HepG2 (cell line): ENCODE measurements around the gene CHPF. TPM values are rescaled to one million over a fixed set of nuclear protein-coding genes. Genes with fewer than 3 reads are reported as not detected.

Experiments used
- ESRRA ChIP-seq: sonication (generic); formaldehyde crosslinking; IDR thresholded peaks from 2 replicates; pipeline ENCODE4 v1.5.1; 2020; ENCODE audit warnings: mild to moderate bottlenecking, low read depth, missing genetic modification reagents
- JDP2 ChIP-seq: sonication (generic); formaldehyde crosslinking; IDR thresholded peaks from 2 replicates; pipeline ENCODE4 v1.8.1; 2022; ENCODE audit warnings: missing genetic modification reagents, borderline replicate concordance
- MNT ChIP-seq: fragments of 450-650 bp; IDR thresholded peaks from 2 replicates; pipeline ENCODE4 v1.6.1; 2016
- MXD1 ChIP-seq: sonication (generic); formaldehyde crosslinking; IDR thresholded peaks from 2 replicates; pipeline ENCODE4 v1.4.0; 2020; ENCODE audit warnings: mild to moderate bottlenecking, missing genetic modification reagents
- SP1 ChIP-seq, 2 experiments: fragments of 450-650 bp in 1 of 2; sonication (generic) in 1 of 2; formaldehyde crosslinking in 1 of 2; IDR thresholded peaks; 2 replicates each; pipeline versions ENCODE4 v1.4.0 to v1.6.1; 2016 to 2020; ENCODE audit warnings: missing genetic modification reagents in 1 of 2
- ZNF264 ChIP-seq: sonication (generic); formaldehyde crosslinking; IDR thresholded peaks from 2 replicates; pipeline ENCODE4 v1.4.0; 2020; ENCODE audit warnings: missing genetic modification reagents
- ZNF687 ChIP-seq: sonication (generic); formaldehyde crosslinking; IDR thresholded peaks from 2 replicates; pipeline ENCODE4 v1.5.1; 2020; ENCODE audit warnings: mild to moderate bottlenecking, missing genetic modification reagents, moderate library complexity
- ZNF691 ChIP-seq: sonication (generic); formaldehyde crosslinking; IDR thresholded peaks from 2 replicates; pipeline ENCODE4 v1.4.0; 2020; ENCODE audit warnings: missing genetic modification reagents, low read depth, mild to moderate bottlenecking, borderline replicate concordance
- ZNF780A ChIP-seq: sonication (generic); formaldehyde crosslinking; IDR thresholded peaks from 2 replicates; pipeline ENCODE4 v1.8.0; 2022; ENCODE audit warnings: mild to moderate bottlenecking, missing genetic modification reagents, moderate library complexity
- polyA plus RNA-seq, 8 experiments: library from polyadenylated mRNA; depleted of rRNA in 3 of 8; stranded (reverse) in 7 of 8; unstranded in 1 of 8; fragments of >200 nt; fragmentation: Illumina TruSeq in 4 of 8; extraction: Trizol in 4 of 8; gene quantifications; 2 replicates each; pipeline versions ENCODE4 v1.2.1 to v1.2.3, GENCODE V29; 2011 to 2016; ENCODE audit warnings: low read depth in 4 of 8, missing spikeins in 1 of 8, mixed read lengths in 1 of 8; ENCODE audit not compliant: insufficient read depth in 1 of 8
- total RNA-seq, 5 experiments: library from RNA; depleted of rRNA; stranded (reverse); fragments of >200 nt; fragmentation: Illumina TruSeq; extraction: Trizol; gene quantifications; 2 replicates each; pipeline ENCODE4 v1.2.3, GENCODE V29; 2016; ENCODE audit warnings: low read depth in 1 of 5
- TF ChIP-seq, protein P1 (sequence below): sonication (generic); formaldehyde crosslinking; IDR thresholded peaks from 2 replicates; pipeline ENCODE4 v1.5.0; 2020; ENCODE audit warnings: mild to moderate bottlenecking, missing genetic modification reagents

CHPF gene
- total and polyA plus RNA-seq, 2 of the 13 experiments (the other 11 are each of a cell fraction or from before 2014, with no cell fraction given) = 79.6 to 111 TPM

DNA sequence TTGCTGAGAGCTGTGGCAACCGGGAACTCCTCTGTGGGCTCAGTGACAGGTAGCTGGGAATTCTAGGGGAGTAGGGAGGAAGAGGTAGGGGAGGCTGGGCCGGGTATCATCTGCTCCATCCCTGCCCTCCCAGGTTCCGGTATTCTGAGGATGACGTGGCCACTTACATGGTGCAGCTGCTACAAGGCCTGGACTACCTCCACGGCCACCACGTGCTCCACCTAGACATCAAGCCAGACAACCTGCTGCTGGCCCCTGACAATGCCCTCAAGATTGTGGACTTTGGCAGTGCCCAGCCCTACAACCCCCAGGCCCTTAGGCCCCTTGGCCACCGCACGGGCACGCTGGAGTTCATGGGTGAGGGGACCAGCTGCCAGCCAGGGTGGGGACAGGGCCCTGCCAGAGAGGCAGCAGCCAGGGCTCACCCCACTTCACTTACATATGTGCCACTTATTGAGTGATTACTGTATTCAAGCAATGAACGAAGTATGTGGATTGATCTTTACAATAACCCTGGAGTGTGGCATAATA, 52.9 kb downstream of the CHPF start (continued):
- TF ChIP-seq ZNF687 (CRISPR knock-in tag) = peak; percentile 33; the same call in 1 of the 2 replicates
- no peak for TF ChIP-seq MXD1 (CRISPR knock-in tag)
- 0 out of 2 replicates have a peak, but pooled peaks have one; percentile 14 for TF ChIP-seq MNT
- TF ChIP-seq JDP2 (CRISPR knock-in tag) = no peak
- TF ChIP-seq ZNF780A (CRISPR knock-in tag) = no peak
- no peak for TF ChIP-seq ZNF264 (CRISPR knock-in tag)
- TF ChIP-seq, protein P1, sequence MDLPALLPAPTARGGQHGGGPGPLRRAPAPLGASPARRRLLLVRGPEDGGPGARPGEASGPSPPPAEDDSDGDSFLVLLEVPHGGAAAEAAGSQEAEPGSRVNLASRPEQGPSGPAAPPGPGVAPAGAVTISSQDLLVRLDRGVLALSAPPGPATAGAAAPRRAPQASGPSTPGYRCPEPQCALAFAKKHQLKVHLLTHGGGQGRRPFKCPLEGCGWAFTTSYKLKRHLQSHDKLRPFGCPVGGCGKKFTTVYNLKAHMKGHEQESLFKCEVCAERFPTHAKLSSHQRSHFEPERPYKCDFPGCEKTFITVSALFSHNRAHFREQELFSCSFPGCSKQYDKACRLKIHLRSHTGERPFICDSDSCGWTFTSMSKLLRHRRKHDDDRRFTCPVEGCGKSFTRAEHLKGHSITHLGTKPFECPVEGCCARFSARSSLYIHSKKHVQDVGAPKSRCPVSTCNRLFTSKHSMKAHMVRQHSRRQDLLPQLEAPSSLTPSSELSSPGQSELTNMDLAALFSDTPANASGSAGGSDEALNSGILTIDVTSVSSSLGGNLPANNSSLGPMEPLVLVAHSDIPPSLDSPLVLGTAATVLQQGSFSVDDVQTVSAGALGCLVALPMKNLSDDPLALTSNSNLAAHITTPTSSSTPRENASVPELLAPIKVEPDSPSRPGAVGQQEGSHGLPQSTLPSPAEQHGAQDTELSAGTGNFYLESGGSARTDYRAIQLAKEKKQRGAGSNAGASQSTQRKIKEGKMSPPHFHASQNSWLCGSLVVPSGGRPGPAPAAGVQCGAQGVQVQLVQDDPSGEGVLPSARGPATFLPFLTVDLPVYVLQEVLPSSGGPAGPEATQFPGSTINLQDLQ (CRISPR knock-in tag) = no peak
- TF ChIP-seq ZNF691 = no peak
- TF ChIP-seq SP1 (IDR thresholded peaks at IDR 0.05) = no peak
- no peak for TF ChIP-seq SP1 (CRISPR knock-in tag; IDR thresholded peaks at IDR 0.05)
- TF ChIP-seq ESRRA (CRISPR knock-in tag) = no peak
- TF ChIP-seq, all 625 proteins: peak for 4
